HG02678 (cell line): ENCODE data around the gene CAMK1D.
"Not testable (repeated sequence)": the region's sequence is repeated elsewhere in the genome, so short reads cannot be mapped to it uniquely, and the experiment has no call there.

ENCODE experiments used
- ATAC-seq: cut with Tn5 transposase; IDR thresholded peaks from one replicate; pipeline ENCODE4 v1.9.1; 2021; ENCODE audit warnings: mild to moderate bottlenecking, moderate library complexity; ENCODE audit not compliant: unreplicated experiment

CAMK1D gene

GRCh38 chr10:12740813-12741212, 391.5 kb downstream of the CAMK1D start:
- ATAC-seq = no peak

GRCh38 chr10:12741360-12741804, 392.0 kb downstream of the CAMK1D start:
- no peak for ATAC-seq

- no peak for ATAC-seq
Observed at GRCh38 chr10:12742771-12743170, 393.4 kb downstream of the CAMK1D start.

GRCh38 chr10:12743466-12743865, 394.1 kb downstream of the CAMK1D start:
- not testable (repeated sequence) for ATAC-seq

- no peak for ATAC-seq
Observed at GRCh38 chr10:12743941-12744340, 394.6 kb downstream of the CAMK1D start.

- ATAC-seq = no peak
Observed at GRCh38 chr10:12748186-12748585, 398.8 kb downstream of the CAMK1D start.

GRCh38 chr10:12749760-12750478, 400.6 kb downstream of the CAMK1D start:
- ATAC-seq = no peak

- ATAC-seq = no peak
Observed at GRCh38 chr10:12750526-12751201, 401.3 kb downstream of the CAMK1D start.

- ATAC-seq = no peak
Observed at GRCh38 chr10:12755075-12755474, 405.7 kb downstream of the CAMK1D start.

- no peak for ATAC-seq
Observed at GRCh38 chr10:12757351-12757750, 408.0 kb downstream of the CAMK1D start.

GRCh38 chr10:12758271-12758670, 408.9 kb downstream of the CAMK1D start:
- no peak for ATAC-seq

- no peak for ATAC-seq
Observed at GRCh38 chr10:12766223-12766622, 416.9 kb downstream of the CAMK1D start.

- no peak for ATAC-seq
Observed at GRCh38 chr10:12768156-12769100, 419.1 kb downstream of the CAMK1D start.

GRCh38 chr10:12769323-12770044, 420.1 kb downstream of the CAMK1D start:
- ATAC-seq = no peak

GRCh38 chr10:12771981-12772760, 422.8 kb downstream of the CAMK1D start:
- no peak for ATAC-seq

- ATAC-seq = no peak
Observed at GRCh38 chr10:12772797-12773587, 423.6 kb downstream of the CAMK1D start.

GRCh38 chr10:12774204-12774894, 425.0 kb downstream of the CAMK1D start:
- ATAC-seq = no peak

- ATAC-seq = no peak
Observed at GRCh38 chr10:12777840-12778585, 428.7 kb downstream of the CAMK1D start.
